Mucosa of descending colon (tissue), 3 donors: ENCODE results near the gene SIN3B. TPM values are rescaled to one million over a fixed set of nuclear protein-coding genes. Genes with fewer than 3 reads are reported as not detected.

Source experiments
- ATAC-seq: fragments of 200-7000 bp; cut with Tn5 transposase; one replicate; pipeline ENCODE4 v1.9.1; 2020; ENCODE audit warnings: mild to moderate bottlenecking, moderate library complexity
- DNase-seq, 3 donors: peaks; one replicate each; pipeline ENCODE4 v3.0.0-alpha.2; 2020
- H3K36me3 ChIP-seq: fragments of 200-600 bp; one replicate; pipeline ENCODE4 v1.8.0; 2021; ENCODE audit warnings: low read depth, mild to moderate bottlenecking
- H3K4me1 ChIP-seq: fragments of 200-600 bp; one replicate; pipeline ENCODE4 v1.8.0; 2021; ENCODE audit warnings: low read depth, mild to moderate bottlenecking
- H3K4me3 ChIP-seq: fragments of 200-600 bp; one replicate; pipeline ENCODE4 v1.8.0; 2021; ENCODE audit warnings: mild to moderate bottlenecking
- H3K9me3 ChIP-seq: fragments of 200-600 bp; one replicate; pipeline ENCODE4 v1.8.0; 2021; ENCODE audit warnings: mild to moderate bottlenecking
- CTCF ChIP-seq: fragments of 200-600 bp; IDR thresholded peaks from one replicate; pipeline ENCODE4 v1.8.0; 2022; ENCODE audit warnings: antibody characterized with exemption, mild to moderate bottlenecking
- intact Hi-C, 2 donors: fragments of 100-400 bp; cut with DNase I in 1 of 2; cut with micrococcal nuclease in 1 of 2; formaldehyde crosslinking; loops; one replicate each; pipeline versions ENCODE4 v1.11.0 to v1.11.1; 2022; cut with DNase I, micrococcal nuclease
- total RNA-seq, 3 donors: library from RNA; stranded (reverse); fragmentation: NEBNext Ultra II Directional in 2 of 3; extraction: Animal tissue kit (Norgen Biotek cat#: 25700) in 2 of 3; gene quantifications; one replicate each; pipeline versions ENCODE4 v1.2.1 to v1.2.4, GENCODE V29; 2021 to 2023
- donor health status: DM: no; HTN: no; CAD: no; lungs with moderate emphysema.
- donor health status: DM: no; HTN: no; CAD: no.
- donor health status: DM: no; HTN: yes; CAD: no.

The SIN3B gene
- total RNA-seq, 3 donors from 2014 or later: 30.7 to 56.6 (median 38.9) TPM

DNA sequence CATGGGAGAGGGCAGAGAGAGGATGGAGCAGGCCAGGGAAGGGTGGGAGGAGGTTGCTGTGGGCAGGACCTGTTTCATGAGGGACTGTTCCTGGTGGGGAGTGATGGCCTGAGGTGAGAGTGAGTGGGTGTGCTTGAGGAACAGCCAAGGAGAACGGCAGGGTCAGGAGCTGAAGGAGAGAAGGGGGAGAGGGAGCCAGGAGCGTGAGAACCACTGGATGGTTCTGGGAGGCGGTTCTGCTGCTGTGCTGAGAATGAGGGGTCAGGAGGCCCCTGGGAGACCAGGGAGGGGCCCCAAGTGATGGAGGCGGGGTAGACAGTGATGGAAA is 7.8 kb downstream of the SIN3B start:
- ATAC-seq (no peak), DNase-seq (no peak)
- no peak for TF ChIP-seq CTCF
- H3K4me1 ChIP-seq: no peaks in the 10 kb centered on the region
- H3K9me3 ChIP-seq: no peaks in the 10 kb centered on the region
- no peaks in the 10 kb centered on the region for H3K36me3 ChIP-seq
- intact Hi-C loops: no loop called here
- no peak overlapping the region for H3K4me3 ChIP-seq

- TF ChIP-seq CTCF: no peak
- intact Hi-C loops: no loop called here
Observed at GRCh38 chr19:16841391-16841926, 12.3 kb downstream of the SIN3B start.

DNA sequence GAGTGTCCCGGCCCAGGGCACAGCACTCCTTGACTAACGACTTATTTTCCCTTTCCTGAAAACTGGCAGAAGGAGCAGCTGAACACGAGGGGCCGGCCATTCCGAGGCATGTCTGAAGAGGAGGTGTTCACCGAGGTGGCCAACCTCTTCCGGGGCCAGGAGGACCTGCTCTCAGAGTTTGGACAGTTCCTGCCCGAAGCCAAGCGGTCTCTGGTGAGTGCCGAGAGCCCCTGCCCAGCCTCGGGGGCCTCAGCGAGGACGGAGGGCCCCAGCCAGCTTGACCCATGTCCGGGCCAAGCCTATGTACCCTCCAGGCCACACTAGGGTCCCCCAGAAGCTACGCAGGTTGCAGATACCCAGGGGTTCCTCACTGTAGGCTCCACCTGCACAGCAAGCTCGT is 17.7 kb downstream of the SIN3B start:
- ATAC-seq (no peak), DNase-seq (no peak)
- no peak overlapping the region for H3K4me3 ChIP-seq
- H3K36me3 ChIP-seq: no peaks in the 10 kb centered on the region
- TF ChIP-seq CTCF: no peak
- intact Hi-C loops: no loop called here
- H3K4me1 ChIP-seq: peaks cover 4% of the 10 kb centered on the region
- H3K9me3 ChIP-seq: no peaks in the 10 kb centered on the region

More at GRCh38 chr19:16841391-16841926, 12.3 kb downstream of the SIN3B start:
- no peak for ATAC-seq
- no peak overlapping the region for H3K4me3 ChIP-seq
- DNase-seq: no peak
- no peaks in the 10 kb centered on the region for H3K36me3 ChIP-seq
- no peaks in the 10 kb centered on the region for H3K9me3 ChIP-seq
- H3K4me1 ChIP-seq: no peaks in the 10 kb centered on the region

DNA sequence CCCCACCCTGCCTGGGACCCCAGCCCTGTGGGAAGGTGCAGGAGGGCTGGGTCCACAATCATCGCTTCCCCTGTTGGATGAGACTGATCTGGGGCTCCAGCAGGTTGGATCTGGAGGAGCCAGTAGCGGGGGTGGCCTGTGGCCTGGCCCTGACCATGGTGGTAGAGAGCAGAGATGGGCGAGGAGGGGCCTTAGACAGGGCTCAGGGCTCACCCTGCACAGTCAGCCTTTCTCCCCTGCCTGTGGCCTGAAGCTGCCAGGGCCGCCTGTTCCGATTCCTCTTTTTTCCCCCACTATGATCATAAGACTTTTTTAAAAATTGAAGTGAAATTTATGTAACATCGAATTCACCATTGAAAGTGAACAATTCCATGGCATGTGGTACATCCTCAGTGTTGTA is 18.2 kb downstream of the SIN3B start:
- H3K4me3 ChIP-seq: no peak overlapping the region
- peak; percentile 27 for ATAC-seq
- no peak for TF ChIP-seq CTCF
- no peaks in the 10 kb centered on the region for H3K9me3 ChIP-seq
- intact Hi-C loops: no loop called here
- peak in 1 of 3 donors; percentile 12 for DNase-seq
- H3K36me3 ChIP-seq: no peaks in the 10 kb centered on the region
- H3K4me1 ChIP-seq: peaks cover 4% of the 10 kb centered on the region

DNA sequence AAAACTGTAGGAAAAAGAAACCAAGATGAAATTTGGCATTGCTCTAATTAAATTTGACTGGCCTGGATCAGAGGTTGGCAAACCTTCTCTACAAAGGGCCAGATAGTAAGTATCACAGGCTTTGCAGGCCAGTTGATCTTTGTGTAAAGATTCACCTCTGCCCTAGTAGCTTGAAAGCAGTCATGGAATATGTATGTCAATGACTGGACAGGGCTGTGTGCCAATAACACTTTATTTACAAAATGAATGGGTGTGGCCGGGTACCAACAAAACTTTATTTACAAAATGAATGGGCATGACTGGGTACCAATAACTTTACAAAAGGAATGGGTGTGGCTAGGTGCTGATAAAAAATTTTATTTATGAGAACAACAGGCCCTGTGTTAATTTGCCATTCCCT is 20.0 kb downstream of the SIN3B start:
- intact Hi-C loops: no loop called here
- DNase-seq (peak in 1 of 3 donors; percentile 54), ATAC-seq (peak; percentile 81)
- no peak overlapping the region for H3K4me3 ChIP-seq
- peaks cover 5% of the 10 kb centered on the region for H3K36me3 ChIP-seq
- H3K4me1 ChIP-seq: peaks cover 4% of the 10 kb centered on the region
- TF ChIP-seq CTCF: no peak
- no peaks in the 10 kb centered on the region for H3K9me3 ChIP-seq

GRCh38 chr19:16850133-16850532 is 20.9 kb downstream of the SIN3B start:
- no peak for DNase-seq
- H3K4me1 ChIP-seq: peaks cover 4% of the 10 kb centered on the region
- TF ChIP-seq CTCF: no peak
- intact Hi-C loops: no loop called here
- no peak for ATAC-seq
- peaks cover 5% of the 10 kb centered on the region for H3K36me3 ChIP-seq
- no peaks in the 10 kb centered on the region for H3K9me3 ChIP-seq
- H3K4me3 ChIP-seq: no peak overlapping the region
